CD4-positive, alpha-beta T cell treated with Interferon gamma for 1 hour (primary cell): ENCODE results near the gene ROBO4.

Experiments
- DNase-seq: peaks from one replicate; pipeline ENCODE4 v3.0.0-alpha.2; 2020

Gene ROBO4

GRCh38 chr11:124889191-124890091, 8.2 kb downstream of the ROBO4 start:
- DNase-seq: no peak

GRCh38 chr11:124887667-124888013, 10.0 kb downstream of the ROBO4 start:
- DNase-seq: no peak

- DNase-seq: no peak
Measured at GRCh38 chr11:124886978-124887666, 10.5 kb downstream of the ROBO4 start.

GRCh38 chr11:124886476-124886875, 11.2 kb downstream of the ROBO4 start:
- no peak for DNase-seq

- no peak for DNase-seq
Measured at GRCh38 chr11:124884869-124885479, 12.7 kb downstream of the ROBO4 start.

GRCh38 chr11:124884340-124884739, 13.3 kb downstream of the ROBO4 start:
- no peak for DNase-seq

- DNase-seq: no peak
Measured at GRCh38 chr11:124882339-124883071, 15.2 kb downstream of the ROBO4 start.

GRCh38 chr11:124880958-124881357, 16.7 kb downstream of the ROBO4 start:
- no peak for DNase-seq

GRCh38 chr11:124880290-124880611, 17.4 kb downstream of the ROBO4 start:
- DNase-seq: no peak

- DNase-seq: no peak
Measured at GRCh38 chr11:124879493-124880289, 18.0 kb downstream of the ROBO4 start.

GRCh38 chr11:124878759-124879492, 18.7 kb downstream of the ROBO4 start:
- DNase-seq: no peak

GRCh38 chr11:124877910-124878758, 19.5 kb downstream of the ROBO4 start:
- no peak for DNase-seq

GRCh38 chr11:124877631-124877909, 20.1 kb downstream of the ROBO4 start:
- no peak for DNase-seq

- no peak for DNase-seq
Measured at GRCh38 chr11:124876818-124877630, 20.6 kb downstream of the ROBO4 start.

- DNase-seq: peak; percentile 81
Measured at GRCh38 chr11:124875943-124876817, 21.5 kb downstream of the ROBO4 start.

GRCh38 chr11:124875401-124875800, 22.3 kb downstream of the ROBO4 start:
- no peak for DNase-seq

- DNase-seq: no peak
Measured at GRCh38 chr11:124874571-124875255, 23.0 kb downstream of the ROBO4 start.

GRCh38 chr11:124873951-124874350, 23.7 kb downstream of the ROBO4 start:
- no peak for DNase-seq
